Skeletal muscle satellite cell (primary cell): ENCODE results near the gene DEFB124. TPM values are rescaled to one million over a fixed set of nuclear protein-coding genes. Genes with fewer than 3 reads are reported as not detected.
A peak's percentile ranks its signal among the peaks of the same experiment; 100 is the strongest.
"Not testable (repeated sequence)": the region's sequence is repeated elsewhere in the genome, so short reads cannot be mapped to it uniquely, and the experiment has no call there.

Source experiments
- H3K27me3 ChIP-seq: 2 replicates; pipeline ENCODE4 v1.7.0; 2013; ENCODE audit warnings: low read length; ENCODE audit not compliant: control insufficient read depth, insufficient read depth
- H3K36me3 ChIP-seq: 2 replicates; pipeline ENCODE4 v1.7.0; 2013; ENCODE audit warnings: mild to moderate bottlenecking, control low read depth, low read length; ENCODE audit not compliant: insufficient read depth
- H3K4me1 ChIP-seq: 2 replicates; pipeline ENCODE4 v1.7.0; 2013; ENCODE audit warnings: low read length; ENCODE audit not compliant: control insufficient read depth, insufficient read depth
- H3K4me2 ChIP-seq: 2 replicates; pipeline ENCODE4 v1.7.0; 2013; ENCODE audit warnings: mild to moderate bottlenecking, low read length
- H3K4me3 ChIP-seq: 2 replicates; pipeline ENCODE4 v1.7.0; 2013; ENCODE audit warnings: low read length
- H3K9ac ChIP-seq: 2 replicates; pipeline ENCODE4 v1.7.0; 2013; ENCODE audit warnings: mild to moderate bottlenecking, low read depth, low read length, moderate library complexity
- H3K9me3 ChIP-seq: replicated peaks from 2 replicates; pipeline ENCODE4 v1.7.0; 2013; ENCODE audit warnings: mild to moderate bottlenecking, control low read depth, low read length
- total RNA-seq: library from RNA; depleted of rRNA; stranded (reverse); fragments of >200 nt; gene quantifications from 2 replicates; pipeline ENCODE4 v1.2.3, GENCODE V29; 2012; rRNA removed

The DEFB124 gene
- total RNA-seq: not detected in 2 replicates

GRCh38 chr20:31474758-31475427, at the start of gene DEFB124, which contains the start of gene REM1:
DEFB124 (minus strand) TSS chr20:31475127; CDS start chr20:31473013, 2,114 bp downstream.
REM1 (plus strand) TSS chr20:31475288; CDS start chr20:31476446, 1,158 bp downstream.
- Histone ChIP-seq H3K27me3 (peaks cover 53% of the 10 kb centered on the region), H3K4me1 (no peaks in the 10 kb centered on the region), H3K4me3 (no peak within 1 kb of the TSS), H3K4me2 (no peak within 1 kb of the TSS), H3K9ac (no peak within 1 kb of the TSS), H3K9me3 (no peaks in the 10 kb centered on the region), H3K36me3 (no peaks in the 10 kb centered on the region)

- no peaks in the 10 kb centered on the region for H3K27me3 ChIP-seq
- no peaks in the 10 kb centered on the region for H3K9me3 ChIP-seq
- H3K4me2 ChIP-seq: no peak overlapping the region
- H3K36me3 ChIP-seq: peaks cover 41% of the 10 kb centered on the region
- H3K4me3 ChIP-seq: no peak overlapping the region
- peaks cover 5% of the 10 kb centered on the region for H3K4me1 ChIP-seq
- H3K9ac ChIP-seq: no peak overlapping the region
Measured at GRCh38 chr20:31523361-31524283, 48.7 kb upstream of the DEFB124 start.

GRCh38 chr20:31522731-31523130, 47.8 kb upstream of the DEFB124 start:
- no peak overlapping the region for H3K9ac ChIP-seq
- H3K4me3 ChIP-seq: no peak overlapping the region
- peaks cover 5% of the 10 kb centered on the region for H3K4me1 ChIP-seq
- H3K36me3 ChIP-seq: peaks cover 35% of the 10 kb centered on the region
- no peaks in the 10 kb centered on the region for H3K27me3 ChIP-seq
- H3K9me3 ChIP-seq: no peaks in the 10 kb centered on the region
- no peak overlapping the region for H3K4me2 ChIP-seq

- peaks cover 19% of the 10 kb centered on the region for H3K4me1 ChIP-seq
- H3K27me3 ChIP-seq, H3K4me3 ChIP-seq, H3K4me2 ChIP-seq, H3K9ac ChIP-seq, H3K9me3 ChIP-seq: not testable (repeated sequence)
- peaks cover 31% of the 10 kb centered on the region for H3K36me3 ChIP-seq
Measured at GRCh38 chr20:31521267-31521666, 46.3 kb upstream of the DEFB124 start.

GRCh38 chr20:31517373-31517772, 42.4 kb upstream of the DEFB124 start:
- H3K27me3 ChIP-seq: no peaks in the 10 kb centered on the region
- H3K9me3 ChIP-seq: no peaks in the 10 kb centered on the region
- H3K36me3 ChIP-seq: peaks cover 13% of the 10 kb centered on the region
- peak overlapping the region; percentile 6 for H3K9ac ChIP-seq
- H3K4me3 ChIP-seq: peak overlapping the region; percentile 13
- H3K4me2 ChIP-seq: peak overlapping the region; percentile 95
- H3K4me1 ChIP-seq: peaks cover 31% of the 10 kb centered on the region

GRCh38 chr20:31516651-31517050, 41.7 kb upstream of the DEFB124 start:
- Histone ChIP-seq H3K4me2 (peak overlapping the region; percentile 95), H3K4me3 (peak overlapping the region; percentile 13), H3K9ac (no peak overlapping the region), H3K27me3 (no peaks in the 10 kb centered on the region), H3K36me3 (peaks cover 9% of the 10 kb centered on the region), H3K9me3 (no peaks in the 10 kb centered on the region), H3K4me1 (peaks cover 31% of the 10 kb centered on the region)

- H3K4me1 ChIP-seq: peaks cover 31% of the 10 kb centered on the region
- no peaks in the 10 kb centered on the region for H3K9me3 ChIP-seq
- H3K4me3 ChIP-seq: peak overlapping the region; percentile 99
- H3K36me3 ChIP-seq: peaks cover 9% of the 10 kb centered on the region
- peak overlapping the region; percentile 95 for H3K4me2 ChIP-seq
- no peaks in the 10 kb centered on the region for H3K27me3 ChIP-seq
- H3K9ac ChIP-seq: peak overlapping the region; percentile 95
Measured at GRCh38 chr20:31516166-31516565, 41.2 kb upstream of the DEFB124 start.

- Histone ChIP-seq H3K9ac (peak overlapping the region; percentile 95), H3K9me3 (no peaks in the 10 kb centered on the region), H3K4me1 (peaks cover 31% of the 10 kb centered on the region), H3K4me2 (peak overlapping the region; percentile 95), H3K36me3 (peaks cover 8% of the 10 kb centered on the region), H3K27me3 (no peaks in the 10 kb centered on the region), H3K4me3 (peak overlapping the region; percentile 99)
Measured at GRCh38 chr20:31515775-31516107, 40.8 kb upstream of the DEFB124 start.

GRCh38 chr20:31515072-31515774, 40.3 kb upstream of the DEFB124 start:
- Histone ChIP-seq H3K9me3 (no peaks in the 10 kb centered on the region), H3K36me3 (peaks cover 6% of the 10 kb centered on the region), H3K4me3 (peak overlapping the region; percentile 99), H3K9ac (peak overlapping the region; percentile 95), H3K4me1 (peaks cover 31% of the 10 kb centered on the region), H3K4me2 (peak overlapping the region; percentile 95), H3K27me3 (no peaks in the 10 kb centered on the region)

- H3K4me3 ChIP-seq: peak within 1 kb of the TSS; percentile 99
- H3K27me3 ChIP-seq: no peaks in the 10 kb centered on the region
- H3K9me3 ChIP-seq: no peaks in the 10 kb centered on the region
- H3K4me2 ChIP-seq: peak within 1 kb of the TSS; percentile 95
- peak within 1 kb of the TSS; percentile 95 for H3K9ac ChIP-seq
- H3K4me1 ChIP-seq: peaks cover 31% of the 10 kb centered on the region
- H3K36me3 ChIP-seq: peaks cover 6% of the 10 kb centered on the region
Measured at GRCh38 chr20:31514154-31515071, 39.5 kb upstream of the DEFB124 start, which contains the start of gene HM13. HM13 (plus strand) TSS chr20:31514442; CDS start chr20:31514552, 110 bp downstream.
